Gastroesophageal sphincter (tissue), 4 donors: Measurements from ENCODE around the gene TRAPPC2L. TPM values are rescaled to one million over a fixed set of nuclear protein-coding genes. Genes with fewer than 3 reads are reported as not detected.
"Not testable (repeated sequence)": the region's sequence is repeated elsewhere in the genome, so short reads cannot be mapped to it uniquely, and the experiment has no call there.

ENCODE experiments used
- ATAC-seq: fragments of 150-250 bp; one replicate; pipeline ENCODE4 v1.9.1; 2016; ENCODE audit warnings: mild to moderate bottlenecking, moderate library complexity
- H3K27ac ChIP-seq, 4 donors: fragments of 200-600 bp; sonication (generic) in 3 of 4; 1 replicate in 3 of 4; 2 replicates in 1 of 4; pipeline ENCODE4 v1.5.1; 2016 to 2019
- H3K27me3 ChIP-seq: fragments of 200-600 bp; sonication (generic); one replicate; pipeline ENCODE4 v1.5.1; 2019
- H3K36me3 ChIP-seq, 2 donors: fragments of 200-600 bp; sonication (generic); one replicate each; pipeline ENCODE4 v1.5.1; 2019; ENCODE audit warnings: control low read depth in 1 of 2
- H3K4me1 ChIP-seq, 3 donors: fragments of 200-600 bp; sonication (generic); 1 replicate in 2 of 3; 2 replicates in 1 of 3; pipeline ENCODE4 v1.5.1; 2016 to 2019; ENCODE audit warnings: control low read depth in 2 of 3
- H3K4me3 ChIP-seq, 2 donors: fragments of 200-600 bp; sonication (generic); one replicate each; pipeline ENCODE4 v1.5.1; 2019; ENCODE audit warnings: mild to moderate bottlenecking in 1 of 2, moderate library complexity in 1 of 2
- H3K9me3 ChIP-seq, 3 donors: fragments of 200-600 bp; sonication (generic); one replicate each; pipeline ENCODE4 v1.5.1; 2017 to 2019; ENCODE audit warnings: control low read depth in 2 of 3
- CTCF ChIP-seq, 4 experiments: fragments of 200-600 bp in 2 of 4; fragments of 450-650 bp in 2 of 4; sonication (generic) in 1 of 4; IDR thresholded peaks; one replicate each; pipeline ENCODE4 v1.5.1; 2017 to 2019; ENCODE audit warnings: antibody characterized with exemption in 4 of 4, mild to moderate bottlenecking in 2 of 4, moderate library complexity in 2 of 4
- EP300 ChIP-seq: sonication (generic); formaldehyde crosslinking; IDR thresholded peaks from one replicate; pipeline ENCODE4 v1.6.1; 2017; ENCODE audit warnings: antibody characterized with exemption, mild to moderate bottlenecking
- POLR2A ChIP-seq, 2 donors: fragments of 450-650 bp; IDR thresholded peaks; one replicate each; pipeline ENCODE4 v1.6.1; 2017; ENCODE audit warnings: antibody characterized with exemption in 2 of 2, mild to moderate bottlenecking in 2 of 2, moderate library complexity in 1 of 2
- POLR2AphosphoS5 ChIP-seq: sonication (generic); formaldehyde crosslinking; IDR thresholded peaks from one replicate; pipeline ENCODE4 v1.6.1; 2017; ENCODE audit warnings: antibody characterized with exemption
- WGBS, 2 donors: methylation state at CpG; one replicate each; pipeline ENCODE4 v1.1.5; 2018; ENCODE audit warnings: low coverage in 1 of 2; 5-methylcytosine and 5-hydroxymethylcytosine counted together
- total RNA-seq, 4 donors: library from RNA; depleted of rRNA; stranded (reverse); fragments of >200 nt; gene quantifications; one replicate each; pipeline ENCODE4 v1.1.0, GENCODE V29; 2016

The TRAPPC2L gene
- total RNA-seq, 4 donors from 2014 or later, result 18.7 to 40.0 (median 21.5) TPM

- ATAC-seq, result no peak
- Histone ChIP-seq H3K9me3 (no peaks in the 10 kb centered on the region), H3K27me3 (peaks cover 5% of the 10 kb centered on the region), H3K36me3 (peaks cover 0 to 31% of the 10 kb centered on the region in 2 donors), H3K4me3 (no peak overlapping the region), H3K27ac (no peak overlapping the region), H3K4me1 (no peaks in the 10 kb centered on the region)
- WGBS, 2 donors, result 84 to 92% methylated on average over 5 of the region's 19 CpGs
- TF ChIP-seq CTCF (IDR thresholded peaks at IDR 0.05) (no peak), POLR2AphosphoS5 (no peak), EP300 (no peak), POLR2A (IDR thresholded peaks at IDR 0.05) (no peak)
Measured at GRCh38 chr16:88893127-88893968, 36.4 kb downstream of the TRAPPC2L start.

GRCh38 chr16:88894266-88894665, 37.3 kb downstream of the TRAPPC2L start:
- not testable (repeated sequence) for H3K27me3 ChIP-seq, H3K9me3 ChIP-seq, H3K4me1 ChIP-seq, H3K27ac ChIP-seq, H3K4me3 ChIP-seq, ATAC-seq
- peaks cover 0 to 31% of the 10 kb centered on the region in 2 donors for H3K36me3 ChIP-seq
- 100% methylated on average over 2 of the region's 6 CpGs; no CpG with 5 or more reads in 1 of the 2 donors for WGBS, 2 donors

GRCh38 chr16:88894681-88895300, 37.9 kb downstream of the TRAPPC2L start:
- no peak for TF ChIP-seq CTCF (IDR thresholded peaks at IDR 0.05)
- no peak for TF ChIP-seq POLR2A (IDR thresholded peaks at IDR 0.05)
- TF ChIP-seq POLR2AphosphoS5, result no peak
- no peak for TF ChIP-seq EP300
- Histone ChIP-seq H3K4me1 (no peaks in the 10 kb centered on the region), H3K36me3 (peaks cover 0 to 31% of the 10 kb centered on the region in 2 donors), H3K4me3 (no peak overlapping the region), H3K9me3 (no peaks in the 10 kb centered on the region), H3K27me3 (peaks cover 5% of the 10 kb centered on the region), H3K27ac (no peak overlapping the region)
- WGBS, 2 donors, result 83% methylated on average over 1 of the region's 21 CpGs; no CpG with 5 or more reads in 1 of the 2 donors
- ATAC-seq, result peak; percentile 12

GRCh38 chr16:88895335-88895734, 38.4 kb downstream of the TRAPPC2L start:
- no CpG with 5 or more reads among the region's 22 CpGs for WGBS, 2 donors
- Histone ChIP-seq H3K36me3 (peaks cover 0 to 33% of the 10 kb centered on the region in 2 donors), H3K27me3 (peaks cover 5% of the 10 kb centered on the region), H3K27ac (no peak overlapping the region), H3K4me1 (no peaks in the 10 kb centered on the region), H3K9me3 (no peaks in the 10 kb centered on the region), H3K4me3 (no peak overlapping the region)
- no peak for ATAC-seq
- TF ChIP-seq POLR2AphosphoS5, result no peak
- TF ChIP-seq EP300, result no peak
- TF ChIP-seq POLR2A (IDR thresholded peaks at IDR 0.05), result no peak
- no peak for TF ChIP-seq CTCF (IDR thresholded peaks at IDR 0.05)

- WGBS, 2 donors, result 89 to 97% methylated on average over 9 to 12 of the region's 57 CpGs
- ATAC-seq, result no peak
- Histone ChIP-seq H3K9me3 (no peaks in the 10 kb centered on the region), H3K4me3 (no peak overlapping the region), H3K27ac (no peak overlapping the region), H3K36me3 (peaks cover 0 to 40% of the 10 kb centered on the region in 2 donors), H3K27me3 (peaks cover 5% of the 10 kb centered on the region), H3K4me1 (no peaks in the 10 kb centered on the region)
- TF ChIP-seq EP300 (no peak), POLR2A (IDR thresholded peaks at IDR 0.05) (no peak), CTCF (IDR thresholded peaks at IDR 0.05) (no peak), POLR2AphosphoS5 (no peak)
Measured at GRCh38 chr16:88896238-88897070, 39.5 kb downstream of the TRAPPC2L start.
